Body of pancreas (tissue), 4 donors: Measurements from ENCODE around the gene APOL1. TPM values are rescaled to one million over a fixed set of nuclear protein-coding genes. Genes with fewer than 3 reads are reported as not detected.
"Not testable (repeated sequence)": the region's sequence is repeated elsewhere in the genome, so short reads cannot be mapped to it uniquely, and the experiment has no call there.

ENCODE experiments used
- ATAC-seq: fragments of 150-250 bp; one replicate; pipeline ENCODE4 v1.9.1; 2016
- DNase-seq, 4 donors: peaks; one replicate each; pipeline ENCODE4 v3.0.0-alpha.2; 2019
- H3K27ac ChIP-seq, 4 donors: fragments of 200-600 bp; sonication (generic); 1 replicate in 3 of 4; 2 replicates in 1 of 4; pipeline versions ENCODE4 v1.5.1 to v1.6.1; 2016 to 2019; ENCODE audit warnings: mild to moderate bottlenecking in 1 of 4, mixed read lengths in 1 of 4, moderate library complexity in 1 of 4
- H3K27me3 ChIP-seq, 2 donors: fragments of 200-600 bp; sonication (generic); one replicate each; pipeline ENCODE4 v1.6.0; 2016; ENCODE audit warnings: mild to moderate bottlenecking in 1 of 2
- H3K36me3 ChIP-seq, 2 donors: fragments of 200-600 bp; sonication (generic); replicated peaks in 1 of 2; 2 replicates each; pipeline ENCODE4 v1.5.1; 2016; ENCODE audit warnings: low read depth in 2 of 2; ENCODE audit not compliant: insufficient read depth in 1 of 2
- H3K4me1 ChIP-seq: fragments of 200-600 bp; sonication (generic); one replicate; pipeline ENCODE4 v1.6.0; 2016
- H3K4me3 ChIP-seq, 2 donors: fragments of 200-600 bp; sonication (generic); 1 replicate in 1 of 2; 2 replicates in 1 of 2; pipeline ENCODE4 v1.5.1; 2016 to 2019
- H3K9me3 ChIP-seq, 3 donors: fragments of 200-600 bp; sonication (generic); 1 replicate in 2 of 3; 2 replicates in 1 of 3; pipeline ENCODE4 v1.5.1; 2016
- POLR2A ChIP-seq, 3 donors: fragments of 450-650 bp; IDR thresholded peaks; one replicate each; pipeline ENCODE4 v1.6.1; 2016; ENCODE audit warnings: antibody characterized with exemption in 3 of 3, mild to moderate bottlenecking in 2 of 3
- WGBS, 2 donors: methylation state at CpG; one replicate each; pipeline ENCODE4 v1.1.5; 2017; 5-methylcytosine and 5-hydroxymethylcytosine counted together
- intact Hi-C: fragments of 100-400 bp; cut with DNase I; formaldehyde crosslinking; loops from one replicate; pipeline ENCODE4 v1.15.1; 2023
- total RNA-seq, 2 donors: library from RNA; depleted of rRNA; stranded (reverse); fragments of >200 nt; gene quantifications; one replicate each; pipeline ENCODE4 v1.1.0, GENCODE V29; 2016
- TF ChIP-seq, protein P1 (sequence below), 7 experiments: fragments of 450-650 bp in 4 of 7; fragments of 200-600 bp in 3 of 7; sonication (generic) in 3 of 7; IDR thresholded peaks; one replicate each; pipeline ENCODE4 v1.5.1; 2016 to 2019; ENCODE audit warnings: antibody characterized with exemption in 7 of 7

APOL1 gene
- total RNA-seq, 2 donors from 2014 or later, result 5.2 to 11.9 TPM

GRCh38 chr22:36263886-36264664 lies 11.1 kb downstream of the APOL1 start:
- H3K9me3 ChIP-seq, H3K27me3 ChIP-seq, H3K27ac ChIP-seq, H3K36me3 ChIP-seq, intact Hi-C loops, ATAC-seq, DNase-seq, H3K4me1 ChIP-seq, H3K4me3 ChIP-seq: not testable (repeated sequence)
- 77 to 82% methylated on average over 5 to 7 of the region's 7 CpGs for WGBS, 2 donors

- Histone ChIP-seq H3K36me3 (no peaks in the 10 kb centered on the region), H3K4me3 (no peak overlapping the region), H3K27me3 (no peaks in the 10 kb centered on the region), H3K27ac (no peak overlapping the region), H3K9me3 (no peaks in the 10 kb centered on the region), H3K4me1 (no peaks in the 10 kb centered on the region)
- DNase-seq, result no peak
- 82 to 91% methylated on average over 4 of the region's 4 CpGs for WGBS, 2 donors
- ATAC-seq, result no peak
- intact Hi-C loops, result no loop called here
- TF ChIP-seq POLR2A (IDR thresholded peaks at IDR 0.05), result no peak
- TF ChIP-seq, protein P1, sequence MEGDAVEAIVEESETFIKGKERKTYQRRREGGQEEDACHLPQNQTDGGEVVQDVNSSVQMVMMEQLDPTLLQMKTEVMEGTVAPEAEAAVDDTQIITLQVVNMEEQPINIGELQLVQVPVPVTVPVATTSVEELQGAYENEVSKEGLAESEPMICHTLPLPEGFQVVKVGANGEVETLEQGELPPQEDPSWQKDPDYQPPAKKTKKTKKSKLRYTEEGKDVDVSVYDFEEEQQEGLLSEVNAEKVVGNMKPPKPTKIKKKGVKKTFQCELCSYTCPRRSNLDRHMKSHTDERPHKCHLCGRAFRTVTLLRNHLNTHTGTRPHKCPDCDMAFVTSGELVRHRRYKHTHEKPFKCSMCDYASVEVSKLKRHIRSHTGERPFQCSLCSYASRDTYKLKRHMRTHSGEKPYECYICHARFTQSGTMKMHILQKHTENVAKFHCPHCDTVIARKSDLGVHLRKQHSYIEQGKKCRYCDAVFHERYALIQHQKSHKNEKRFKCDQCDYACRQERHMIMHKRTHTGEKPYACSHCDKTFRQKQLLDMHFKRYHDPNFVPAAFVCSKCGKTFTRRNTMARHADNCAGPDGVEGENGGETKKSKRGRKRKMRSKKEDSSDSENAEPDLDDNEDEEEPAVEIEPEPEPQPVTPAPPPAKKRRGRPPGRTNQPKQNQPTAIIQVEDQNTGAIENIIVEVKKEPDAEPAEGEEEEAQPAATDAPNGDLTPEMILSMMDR (IDR thresholded peaks at IDR 0.05), result no peak
Observed at GRCh38 chr22:36267058-36267457, 14.1 kb downstream of the APOL1 start.

DNA sequence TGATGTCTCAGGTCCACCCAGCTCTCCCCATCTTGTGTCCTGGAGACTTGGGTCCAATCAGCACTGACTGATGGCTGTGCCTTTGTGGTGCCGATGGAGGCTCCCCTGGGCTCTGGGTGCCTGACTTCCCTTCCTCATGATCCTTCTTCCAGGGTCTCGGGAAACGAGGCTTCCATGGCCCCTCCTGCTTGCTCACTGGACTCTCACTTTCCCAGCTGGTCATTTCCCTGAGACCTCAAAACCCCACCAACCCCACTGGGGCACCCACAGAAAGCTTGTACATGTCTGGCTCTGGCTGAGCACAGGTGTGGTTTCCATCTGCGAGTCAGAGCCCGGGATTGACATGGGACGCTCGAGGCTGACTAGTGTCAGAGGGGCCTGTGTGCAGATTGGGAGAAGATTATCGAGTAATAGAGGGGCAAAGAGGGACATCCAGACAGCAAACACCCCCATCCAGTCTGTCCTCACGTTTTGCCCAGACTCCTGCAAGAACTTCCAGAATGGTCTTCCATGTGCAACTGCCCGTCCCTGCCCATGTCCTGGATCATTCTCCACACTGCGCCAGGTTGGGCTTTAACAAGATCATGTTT lies 15.1 kb downstream of the APOL1 start:
- H3K27ac ChIP-seq, result no peak overlapping the region
- TF ChIP-seq, protein P1 (IDR thresholded peaks at IDR 0.05), result no peak
- TF ChIP-seq POLR2A (IDR thresholded peaks at IDR 0.05), result no peak
- no peaks in the 10 kb centered on the region for H3K4me1 ChIP-seq
- H3K4me3 ChIP-seq, result no peak overlapping the region
- no peaks in the 10 kb centered on the region for H3K36me3 ChIP-seq
- ATAC-seq, result no peak
- no peaks in the 10 kb centered on the region for H3K9me3 ChIP-seq
- intact Hi-C loops, result no loop called here
- no peak for DNase-seq
- H3K27me3 ChIP-seq, result no peaks in the 10 kb centered on the region
- 82 to 83% methylated on average over 11 of the region's 11 CpGs for WGBS, 2 donors

DNA sequence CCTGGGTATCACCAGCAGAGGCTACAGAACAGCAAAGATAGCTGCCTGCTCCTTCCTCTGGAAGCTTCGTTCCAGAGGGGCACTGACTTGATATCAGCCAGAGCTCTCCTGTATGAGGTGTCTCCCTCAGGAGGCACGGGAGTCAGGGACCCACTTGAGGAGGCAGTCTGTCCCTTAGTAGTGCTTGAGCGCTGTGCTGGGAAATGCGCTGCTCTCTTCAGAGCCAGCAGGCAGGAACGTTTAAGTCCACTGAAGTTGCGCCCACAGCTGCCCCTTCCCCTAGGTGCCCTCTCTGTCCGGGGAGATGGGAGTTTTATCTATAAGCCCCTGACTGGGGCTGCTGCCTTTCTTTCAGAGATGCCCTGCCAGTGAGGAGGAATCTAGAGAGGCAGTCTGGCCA lies 18.3 kb downstream of the APOL1 start:
- H3K27me3 ChIP-seq, H3K4me3 ChIP-seq, ATAC-seq, intact Hi-C loops, H3K27ac ChIP-seq, DNase-seq, H3K36me3 ChIP-seq, H3K9me3 ChIP-seq, H3K4me1 ChIP-seq: not testable (repeated sequence)
- 69 to 71% methylated on average over 4 to 7 of the region's 7 CpGs for WGBS, 2 donors

DNA sequence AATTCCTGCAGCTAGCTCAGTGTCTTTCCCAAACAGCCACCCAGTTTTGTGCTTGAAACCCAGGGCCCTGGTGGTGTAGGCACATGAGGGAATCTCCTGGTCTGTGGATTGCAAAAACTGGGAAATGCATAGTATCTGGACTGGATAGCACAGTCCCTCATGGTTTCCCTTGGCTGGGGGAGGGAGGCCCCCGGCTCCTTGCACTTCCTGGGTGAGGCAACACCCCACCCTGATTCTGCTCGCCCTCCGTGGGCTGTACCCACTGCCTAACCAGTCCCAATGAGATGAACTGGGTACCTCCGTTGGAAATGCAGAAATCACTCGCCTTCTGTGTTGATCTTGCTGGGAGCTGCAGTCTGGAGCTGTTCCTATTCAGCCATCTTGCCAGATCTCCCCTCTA lies 19.0 kb downstream of the APOL1 start:
- H3K9me3 ChIP-seq, H3K27ac ChIP-seq, ATAC-seq, H3K36me3 ChIP-seq, H3K27me3 ChIP-seq, intact Hi-C loops, H3K4me3 ChIP-seq, H3K4me1 ChIP-seq, DNase-seq: not testable (repeated sequence)
- 82 to 89% methylated on average over 4 to 5 of the region's 5 CpGs for WGBS, 2 donors

- Histone ChIP-seq H3K27ac (no peak overlapping the region), H3K4me3 (no peak overlapping the region), H3K27me3 (no peaks in the 10 kb centered on the region), H3K36me3 (no peaks in the 10 kb centered on the region), H3K9me3 (no peaks in the 10 kb centered on the region), H3K4me1 (peaks cover 9% of the 10 kb centered on the region)
- ATAC-seq (no peak), DNase-seq (no peak)
- 75 to 76% methylated on average over 5 of the region's 5 CpGs for WGBS, 2 donors
- intact Hi-C loops, result no loop called here
- TF ChIP-seq POLR2A (IDR thresholded peaks at IDR 0.05), result no peak
- TF ChIP-seq, protein P1 (IDR thresholded peaks at IDR 0.05), result no peak
Observed at GRCh38 chr22:36274531-36274930, 21.6 kb downstream of the APOL1 start.
